ENCODE measurements around the gene LAPTM5. TPM values are rescaled to one million over a fixed set of nuclear protein-coding genes. Genes with fewer than 3 reads are reported as not detected.

Gene LAPTM5
- total RNA-seq, 1 experiment from 2014 or later: 1.5 TPM

GRCh38 chr1:30774550-30775432 lies 17.2 kb upstream of the LAPTM5 start:
- POLR2A ChIA-PET: no interaction called here
- Histone ChIP-seq H3K9me2 (ENCODE audit: insufficient read depth) (no peaks in the 10 kb centered on the region), H3K4me1 (ENCODE audit: control insufficient read depth in 1 of 2, insufficient read depth in 2 of 2, low read length in 2 of 2) (peaks cover 0 to 16% of the 10 kb centered on the region in 2 experiments; a peak in 3 of 4 replicates), H3K4me3 (replicated peaks in 1 of 2; ENCODE audit: low read depth in 1 of 2, low read length in 2 of 2) (no peak overlapping the region), H3K4me2 (ENCODE audit: low read length) (no peak overlapping the region), H3K27me3 (ENCODE audit: insufficient read depth, low read length) (no peaks in the 10 kb centered on the region), H3K27ac (ENCODE audit: low read depth, low read length) (no peak overlapping the region), H3K79me2 (ENCODE audit: insufficient read depth, low read length) (no peaks in the 10 kb centered on the region), H3K9ac (ENCODE audit: low read length) (no peak overlapping the region), H3K9me3 (ENCODE audit: control insufficient read depth in 1 of 2, insufficient read depth in 1 of 2, low read depth in 1 of 2, low read length in 2 of 2) (no peaks in the 10 kb centered on the region), H4K20me1 (ENCODE audit: insufficient read depth) (no peaks in the 10 kb centered on the region), H3K36me3 (ENCODE audit: control insufficient read depth in 1 of 2, insufficient read depth in 2 of 2, low read length in 2 of 2) (no peaks in the 10 kb centered on the region), H2AFZ (ENCODE audit: low read depth, low read length, poor library complexity, severe bottlenecking) (no peak overlapping the region)
- TF ChIP-seq EZH2phosphoT487 (IDR thresholded peaks at IDR 0.05; ENCODE audit: borderline replicate concordance) (no peak), ZBTB33 (IDR thresholded peaks at IDR 0.05; ENCODE audit: extremely low read depth, insufficient replicate concordance, low read length) (no peak), TCF7L2 (IDR thresholded peaks at IDR 0.05; ENCODE audit: borderline replicate concordance, extremely low read depth, insufficient read depth, insufficient read length) (no peak), POLR2AphosphoS5 (IDR thresholded peaks at IDR 0.05; ENCODE audit: low read depth, low read length) (no peak), MAX (IDR thresholded peaks at IDR 0.05) (no peak), ZFX (IDR thresholded peaks at IDR 0.05) (no peak), SIN3A (IDR thresholded peaks at IDR 0.05; ENCODE audit: low read depth) (no peak), JUND (IDR thresholded peaks at IDR 0.05) (no peak), ATF3 (IDR thresholded peaks at IDR 0.05) (no peak), CBX3 (IDR thresholded peaks at IDR 0.05; ENCODE audit: low read depth) (no peak), EGR1 (IDR thresholded peaks at IDR 0.05; ENCODE audit: low read depth) (no peak), SRF (IDR thresholded peaks at IDR 0.05; ENCODE audit: low read depth) (no peak), RAD21 (IDR thresholded peaks at IDR 0.05; ENCODE audit: low read depth) (no peak), CTCF (IDR thresholded peaks at IDR 0.05 in 2 of 3, conservative IDR thresholded peaks at IDR 0.05 in 1 of 3; ENCODE audit: borderline replicate concordance in 1 of 3, insufficient read depth in 1 of 3, low read depth in 2 of 3, low read length in 2 of 3) (no peak), CEBPB (IDR thresholded peaks at IDR 0.05; ENCODE audit: low read depth) (no peak), ELF1 (IDR thresholded peaks at IDR 0.05; ENCODE audit: borderline replicate concordance, low read depth) (no peak), POLR2A (IDR thresholded peaks at IDR 0.05; ENCODE audit: borderline replicate concordance, extremely low read depth, insufficient read depth, insufficient read length) (no peak), ZNF274 (IDR thresholded peaks at IDR 0.05; ENCODE audit: low read depth, low read length) (no peak), EZH2 (IDR thresholded peaks at IDR 0.05) (no peak), FOSL1 (IDR thresholded peaks at IDR 0.05; ENCODE audit: low read depth) (no peak)
- CTCF ChIA-PET: no interaction called here
- ATAC-seq (no peak), DNase-seq (ENCODE audit: low read depth, low spot score) (no peak)
- intact Hi-C loops (cut with micrococcal nuclease): no loop called here
- RAD21 ChIA-PET (ENCODE audit: low non-redundant PET in 1 of 2, low total read pairs in 2 of 2, uncharacterized antibody in 2 of 2, unreplicated experiment in 2 of 2): no interaction called here
- no TSS peak for BruUV-seq (replicated peaks)

Measured in HCT116 (cell line).